C4-2B (cell line): ENCODE results near the gene KCNJ14.

Experiments used
- ZFX ChIP-seq: fragments of 450-650 bp; IDR thresholded peaks from 2 replicates; pipeline ENCODE4 v1.6.1; 2017
- TF ChIP-seq, protein P1 (sequence below): fragments of 450-650 bp; conservative IDR thresholded peaks from 2 replicates; pipeline ENCODE4 v1.5.1; 2017; ENCODE audit warnings: mild to moderate bottlenecking

DNA sequence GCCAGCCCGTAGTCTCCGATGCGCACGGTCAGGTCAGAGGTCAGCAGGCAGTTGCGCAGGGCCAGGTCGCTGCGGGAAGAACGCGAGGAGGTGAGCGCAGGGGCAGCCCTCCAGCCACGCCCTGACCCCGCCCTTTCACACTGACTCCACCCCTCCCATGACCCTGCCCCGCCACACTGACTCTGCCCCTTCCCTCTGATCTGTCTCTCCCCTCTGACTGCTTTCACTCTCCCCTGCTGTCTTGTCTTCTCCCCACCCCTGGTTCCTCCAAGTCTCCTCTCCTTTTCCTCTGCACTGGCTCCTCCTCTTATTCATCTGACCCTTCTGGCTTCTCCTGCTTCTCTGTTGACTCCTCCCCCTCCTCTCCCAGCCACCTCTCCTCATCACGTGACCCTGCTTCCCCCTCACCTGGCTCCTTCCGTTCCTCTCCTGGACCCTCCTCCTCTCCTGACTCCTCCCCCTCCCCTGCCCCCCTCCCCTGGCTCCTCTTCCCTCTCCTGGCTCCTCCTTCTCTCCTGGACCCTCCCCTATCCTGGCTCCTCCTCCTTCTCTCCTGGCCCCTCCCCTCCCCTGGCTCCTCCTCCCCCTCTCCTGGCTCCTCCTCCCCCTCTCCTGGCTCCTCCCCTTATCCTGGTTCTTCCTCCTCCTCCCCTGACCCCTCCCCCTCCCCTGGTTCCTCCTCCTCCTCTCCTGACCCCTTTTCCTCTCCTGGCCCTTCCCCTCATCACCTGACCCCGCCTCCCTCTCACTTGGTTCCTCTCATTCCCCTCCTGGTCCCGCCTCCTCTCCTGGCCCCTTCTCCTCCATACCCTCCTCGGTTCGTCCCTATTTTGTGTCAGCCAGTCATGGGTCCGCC is 46.3 kb downstream of the KCNJ14 start:
- TF ChIP-seq, protein P1, sequence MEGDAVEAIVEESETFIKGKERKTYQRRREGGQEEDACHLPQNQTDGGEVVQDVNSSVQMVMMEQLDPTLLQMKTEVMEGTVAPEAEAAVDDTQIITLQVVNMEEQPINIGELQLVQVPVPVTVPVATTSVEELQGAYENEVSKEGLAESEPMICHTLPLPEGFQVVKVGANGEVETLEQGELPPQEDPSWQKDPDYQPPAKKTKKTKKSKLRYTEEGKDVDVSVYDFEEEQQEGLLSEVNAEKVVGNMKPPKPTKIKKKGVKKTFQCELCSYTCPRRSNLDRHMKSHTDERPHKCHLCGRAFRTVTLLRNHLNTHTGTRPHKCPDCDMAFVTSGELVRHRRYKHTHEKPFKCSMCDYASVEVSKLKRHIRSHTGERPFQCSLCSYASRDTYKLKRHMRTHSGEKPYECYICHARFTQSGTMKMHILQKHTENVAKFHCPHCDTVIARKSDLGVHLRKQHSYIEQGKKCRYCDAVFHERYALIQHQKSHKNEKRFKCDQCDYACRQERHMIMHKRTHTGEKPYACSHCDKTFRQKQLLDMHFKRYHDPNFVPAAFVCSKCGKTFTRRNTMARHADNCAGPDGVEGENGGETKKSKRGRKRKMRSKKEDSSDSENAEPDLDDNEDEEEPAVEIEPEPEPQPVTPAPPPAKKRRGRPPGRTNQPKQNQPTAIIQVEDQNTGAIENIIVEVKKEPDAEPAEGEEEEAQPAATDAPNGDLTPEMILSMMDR: no peak
- no peak for TF ChIP-seq ZFX
